ENCODE results near the gene PDZD8.
"Not testable (repeated sequence)": the region's sequence is repeated elsewhere in the genome, so short reads cannot be mapped to it uniquely, and the experiment has no call there.

- not testable (repeated sequence) for TF ChIP-seq CTCF, POLR2A (IDR thresholded peaks at IDR 0.05)
These were observed 145.1 kb downstream of the PDZD8 start for GRCh38 chr10:117230107-117230506.

Data from adrenal gland (tissue), 5 donors.